Right cardiac atrium (tissue), 5 donors: ENCODE results near the gene PLXDC2. TPM values are rescaled to one million over a fixed set of nuclear protein-coding genes. Genes with fewer than 3 reads are reported as not detected.

ENCODE experiments used
- ATAC-seq, 2 donors: fragments of 200-7000 bp; cut with Tn5 transposase; one replicate each; pipeline versions ENCODE4 v1.8.0 to v1.9.1; 2020; ENCODE audit warnings: moderate library complexity in 2 of 2, mild to moderate bottlenecking in 1 of 2
- DNase-seq, 3 donors: peaks; one replicate each; pipeline ENCODE4 v3.0.0-alpha.2; 2020
- H3K27ac ChIP-seq: one replicate; pipeline ENCODE4 v1.5.1; 2013; ENCODE audit warnings: mild to moderate bottlenecking, low read length, control low read depth, moderate library complexity
- H3K27me3 ChIP-seq: one replicate; pipeline ENCODE4 v1.6.1; 2013; ENCODE audit not compliant: control insufficient read depth, insufficient read depth
- H3K4me1 ChIP-seq: one replicate; pipeline ENCODE4 v1.6.1; 2013; ENCODE audit warnings: low read length; ENCODE audit not compliant: control insufficient read depth, insufficient read depth
- H3K4me3 ChIP-seq: one replicate; pipeline ENCODE4 v1.5.1; 2013; ENCODE audit warnings: low read length, control low read depth
- H3K9me3 ChIP-seq: one replicate; pipeline ENCODE4 v1.6.1; 2013; ENCODE audit warnings: low read length; ENCODE audit not compliant: control insufficient read depth
- WGBS: extraction: QIAGEN DNeasy Blood & Tissue Kit; methylation state at CpG from one replicate; pipeline ENCODE4 v1.1.7; 2013; 5-methylcytosine and 5-hydroxymethylcytosine counted together
- intact Hi-C, 4 donors: fragments of 100-400 bp; cut with DNase I; formaldehyde crosslinking; loops; one replicate each; pipeline versions ENCODE4 v1.11.0 to v1.14.0; 2022 to 2023
- polyA plus RNA-seq: library from polyadenylated mRNA; stranded (reverse); fragments of 200-250 nt; gene quantifications from one replicate; pipeline ENCODE4 v1.2.3, GENCODE V29; 2013
- total RNA-seq, 4 donors: library from RNA; stranded (reverse); fragmentation: NEBNext Ultra II Directional; extraction: Animal tissue kit (Norgen Biotek cat#: 25700); gene quantifications; one replicate each; pipeline ENCODE4 v1.2.1, GENCODE V29; 2021
- donor health status: healthy with polysubstance abuse.
- donor health status: DM: no; HTN: yes; CAD: no.
- donor health status: DM: no; HTN: no; CAD: no.
- donor health status: DM: no; HTN: yes; CAD: no; lungs with severe emphysema.
- donor health status: DM: yes; HTN: yes; CAD: no.

The PLXDC2 gene
- total and polyA plus RNA-seq, 5 donors = 5.5 to 37.4 (median 26.9) TPM

- WGBS = 33% methylated on average over 9 of the region's 9 CpGs
- Histone ChIP-seq H3K4me3 (no peak overlapping the region), H3K27ac (no peak overlapping the region), H3K27me3 (no peaks in the 10 kb centered on the region), H3K4me1 (peaks cover 5% of the 10 kb centered on the region), H3K9me3 (no peaks in the 10 kb centered on the region)
- peak in 1 of 3 donors; percentile 33 for DNase-seq
- intact Hi-C loops = no loop called here
- ATAC-seq = no peak
Measured at GRCh38 chr10:19832699-19833098, 16.5 kb downstream of the PLXDC2 start.

GRCh38 chr10:19833170-19833824, 17.1 kb downstream of the PLXDC2 start:
- Histone ChIP-seq H3K4me1 (peaks cover 5% of the 10 kb centered on the region), H3K27ac (no peak overlapping the region), H3K4me3 (no peak overlapping the region), H3K9me3 (no peaks in the 10 kb centered on the region), H3K27me3 (no peaks in the 10 kb centered on the region)
- no peak for DNase-seq
- 78% methylated on average over 8 of the region's 8 CpGs for WGBS
- intact Hi-C loops = no loop called here
- no peak for ATAC-seq

GRCh38 chr10:19835952-19836351, 19.7 kb downstream of the PLXDC2 start:
- Histone ChIP-seq H3K27ac (no peak overlapping the region), H3K4me3 (no peak overlapping the region), H3K9me3 (no peaks in the 10 kb centered on the region), H3K27me3 (no peaks in the 10 kb centered on the region), H3K4me1 (peaks cover 6% of the 10 kb centered on the region)
- ATAC-seq = no peak
- no peak for DNase-seq
- WGBS = 85% methylated on average over 2 of the region's 2 CpGs
- intact Hi-C loops = no loop called here

GRCh38 chr10:19839090-19839489, 22.9 kb downstream of the PLXDC2 start:
- intact Hi-C loops = no loop called here
- Histone ChIP-seq H3K27me3 (no peaks in the 10 kb centered on the region), H3K4me1 (peaks cover 6% of the 10 kb centered on the region), H3K9me3 (no peaks in the 10 kb centered on the region), H3K27ac (no peak overlapping the region), H3K4me3 (no peak overlapping the region)
- ATAC-seq (peak; percentile 13 to 62), DNase-seq (peak in 2 of 3 donors; percentile 33 to 71)
- 61% methylated on average over 3 of the region's 3 CpGs for WGBS

- Histone ChIP-seq H3K4me1 (peaks cover 6% of the 10 kb centered on the region), H3K27ac (no peak overlapping the region), H3K9me3 (no peaks in the 10 kb centered on the region), H3K4me3 (no peak overlapping the region), H3K27me3 (no peaks in the 10 kb centered on the region)
- DNase-seq (no peak), ATAC-seq (no peak)
- WGBS = 65% methylated on average over 4 of the region's 4 CpGs
- intact Hi-C loops = no loop called here
Measured at GRCh38 chr10:19839552-19839951, 23.3 kb downstream of the PLXDC2 start.

GRCh38 chr10:19840776-19841175, 24.5 kb downstream of the PLXDC2 start:
- 82% methylated on average over 3 of the region's 3 CpGs for WGBS
- H3K27ac ChIP-seq = no peak overlapping the region
- intact Hi-C loops = no loop called here
- H3K27me3 ChIP-seq = no peaks in the 10 kb centered on the region
- DNase-seq (no peak), ATAC-seq (no peak)
- no peak overlapping the region for H3K4me3 ChIP-seq
- no peaks in the 10 kb centered on the region for H3K9me3 ChIP-seq
- H3K4me1 ChIP-seq = peaks cover 9% of the 10 kb centered on the region

GRCh38 chr10:19843487-19843886, 27.3 kb downstream of the PLXDC2 start:
- DNase-seq = no peak
- H3K27me3 ChIP-seq = no peaks in the 10 kb centered on the region
- 31% methylated on average over 1 of the region's 1 CpG for WGBS
- ATAC-seq = no peak
- no peak overlapping the region for H3K4me3 ChIP-seq
- intact Hi-C loops = no loop called here
- no peaks in the 10 kb centered on the region for H3K9me3 ChIP-seq
- no peak overlapping the region for H3K27ac ChIP-seq
- H3K4me1 ChIP-seq = peaks cover 9% of the 10 kb centered on the region

- WGBS = 73% methylated on average over 1 of the region's 1 CpG
- Histone ChIP-seq H3K9me3 (no peaks in the 10 kb centered on the region), H3K27ac (no peak overlapping the region), H3K4me3 (no peak overlapping the region), H3K4me1 (peaks cover 3% of the 10 kb centered on the region), H3K27me3 (no peaks in the 10 kb centered on the region)
- DNase-seq (no peak), ATAC-seq (no peak)
- intact Hi-C loops = no loop called here
Measured at GRCh38 chr10:19845503-19846368, 29.5 kb downstream of the PLXDC2 start.

GRCh38 chr10:19847321-19847720, 31.1 kb downstream of the PLXDC2 start:
- Histone ChIP-seq H3K27ac (no peak overlapping the region), H3K4me1 (peaks cover 3% of the 10 kb centered on the region), H3K4me3 (no peak overlapping the region), H3K27me3 (no peaks in the 10 kb centered on the region), H3K9me3 (no peaks in the 10 kb centered on the region)
- DNase-seq (no peak), ATAC-seq (no peak)
- WGBS = 79% methylated on average over 4 of the region's 4 CpGs
- intact Hi-C loops = no loop called here

- Histone ChIP-seq H3K4me3 (no peak overlapping the region), H3K27ac (no peak overlapping the region), H3K9me3 (no peaks in the 10 kb centered on the region), H3K27me3 (no peaks in the 10 kb centered on the region), H3K4me1 (peaks cover 3% of the 10 kb centered on the region)
- ATAC-seq = no peak
- DNase-seq = no peak
- intact Hi-C loops = no loop called here
- WGBS = 86% methylated on average over 7 of the region's 7 CpGs
Measured at GRCh38 chr10:19848226-19848985, 32.2 kb downstream of the PLXDC2 start.

GRCh38 chr10:19853831-19854230, 37.6 kb downstream of the PLXDC2 start:
- Histone ChIP-seq H3K27ac (no peak overlapping the region), H3K27me3 (no peaks in the 10 kb centered on the region), H3K9me3 (no peaks in the 10 kb centered on the region), H3K4me1 (peaks cover 2% of the 10 kb centered on the region), H3K4me3 (no peak overlapping the region)
- WGBS = 76% methylated on average over 5 of the region's 5 CpGs
- ATAC-seq = no peak
- intact Hi-C loops = no loop called here
- DNase-seq = no peak
